ENCODE data around the gene SIM2. TPM values are rescaled to one million over a fixed set of nuclear protein-coding genes. Genes with fewer than 3 reads are reported as not detected.

SIM2 gene
- polyA plus RNA-seq, 4 donors: 1.00 to 28.7 (median 24.4) TPM

- DNase-seq (ENCODE audit: low read depth in 4 of 4, low spot score in 3 of 4): no peak
These were observed 805 bp downstream of the SIM2 start for GRCh38 chr21:36699546-36700294.

DNA sequence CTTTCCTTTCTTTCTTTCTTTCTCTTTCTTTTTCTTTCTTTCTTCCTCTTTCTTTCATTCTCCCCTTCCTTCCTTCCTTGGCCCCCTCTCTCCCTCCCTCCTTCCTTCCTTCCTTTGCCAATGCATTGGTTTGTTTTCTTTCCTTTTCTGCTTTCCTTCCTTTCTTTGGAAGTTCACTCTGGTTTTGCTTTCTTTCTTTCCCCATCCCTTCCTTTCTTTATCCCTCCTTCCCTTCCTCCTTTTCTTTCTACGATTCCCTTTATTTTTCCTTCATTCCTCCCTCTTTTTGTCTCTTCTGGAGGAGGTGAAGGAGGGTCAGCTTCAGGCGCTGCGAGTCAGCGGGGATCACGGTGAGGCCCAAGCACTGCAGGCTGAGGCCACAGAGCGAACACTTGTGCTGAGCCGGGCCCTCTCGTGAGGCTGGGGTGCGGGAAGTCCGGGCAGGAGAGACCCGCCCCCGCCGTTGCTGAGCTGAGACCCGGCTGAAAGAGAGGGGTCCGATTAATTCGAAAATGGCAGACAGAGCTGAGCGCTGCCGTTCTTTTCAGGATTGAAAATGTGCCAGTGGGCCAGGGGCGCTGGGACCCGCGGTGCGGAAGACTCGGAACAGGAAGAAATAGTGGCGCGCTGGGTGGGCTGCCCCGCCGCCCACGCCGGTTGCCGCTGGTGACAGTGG lies 1.5 kb downstream of the SIM2 start:
- DNase-seq (ENCODE audit: low read depth in 4 of 4, low spot score in 3 of 4): no peak

DNA sequence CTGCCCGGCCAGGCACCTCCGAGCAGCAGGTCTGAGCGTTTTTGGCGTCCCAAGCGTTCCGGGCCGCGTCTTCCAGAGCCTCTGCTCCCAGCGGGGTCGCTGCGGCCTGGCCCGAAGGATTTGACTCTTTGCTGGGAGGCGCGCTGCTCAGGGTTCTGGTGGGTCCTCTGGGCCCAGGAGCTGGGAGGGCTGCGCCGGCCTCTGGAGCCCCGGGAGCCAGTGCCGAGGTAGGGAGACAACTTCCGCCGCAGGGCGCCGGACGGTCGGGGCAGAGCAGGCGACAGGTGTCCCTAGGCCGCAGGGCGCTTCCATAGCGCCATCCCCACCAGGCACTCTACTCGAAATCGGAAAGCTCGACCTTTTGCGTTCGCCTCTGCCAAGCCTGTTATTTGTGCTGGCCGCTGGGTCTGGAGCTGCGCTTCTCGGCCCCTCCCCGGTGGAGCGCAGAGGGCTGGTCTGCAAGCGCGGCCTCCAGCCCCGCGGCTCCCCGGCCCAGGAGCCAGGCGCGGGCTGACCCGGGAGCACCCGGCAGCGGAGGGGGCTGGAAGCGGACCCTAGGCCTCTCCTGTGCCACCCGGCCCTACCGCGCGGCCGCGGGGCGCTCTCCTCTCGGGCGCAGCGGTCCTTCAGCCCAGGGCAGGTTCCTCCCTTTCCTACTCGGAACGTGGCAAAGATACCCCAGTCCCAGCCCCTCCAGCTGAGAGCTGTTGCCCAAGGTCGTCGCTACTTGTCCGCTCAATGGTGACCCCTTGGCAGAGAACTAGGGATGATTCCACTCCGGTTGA lies 2.2 kb downstream of the SIM2 start:
- no peak for DNase-seq (ENCODE audit: low read depth in 4 of 4, low spot score in 3 of 4)

DNA sequence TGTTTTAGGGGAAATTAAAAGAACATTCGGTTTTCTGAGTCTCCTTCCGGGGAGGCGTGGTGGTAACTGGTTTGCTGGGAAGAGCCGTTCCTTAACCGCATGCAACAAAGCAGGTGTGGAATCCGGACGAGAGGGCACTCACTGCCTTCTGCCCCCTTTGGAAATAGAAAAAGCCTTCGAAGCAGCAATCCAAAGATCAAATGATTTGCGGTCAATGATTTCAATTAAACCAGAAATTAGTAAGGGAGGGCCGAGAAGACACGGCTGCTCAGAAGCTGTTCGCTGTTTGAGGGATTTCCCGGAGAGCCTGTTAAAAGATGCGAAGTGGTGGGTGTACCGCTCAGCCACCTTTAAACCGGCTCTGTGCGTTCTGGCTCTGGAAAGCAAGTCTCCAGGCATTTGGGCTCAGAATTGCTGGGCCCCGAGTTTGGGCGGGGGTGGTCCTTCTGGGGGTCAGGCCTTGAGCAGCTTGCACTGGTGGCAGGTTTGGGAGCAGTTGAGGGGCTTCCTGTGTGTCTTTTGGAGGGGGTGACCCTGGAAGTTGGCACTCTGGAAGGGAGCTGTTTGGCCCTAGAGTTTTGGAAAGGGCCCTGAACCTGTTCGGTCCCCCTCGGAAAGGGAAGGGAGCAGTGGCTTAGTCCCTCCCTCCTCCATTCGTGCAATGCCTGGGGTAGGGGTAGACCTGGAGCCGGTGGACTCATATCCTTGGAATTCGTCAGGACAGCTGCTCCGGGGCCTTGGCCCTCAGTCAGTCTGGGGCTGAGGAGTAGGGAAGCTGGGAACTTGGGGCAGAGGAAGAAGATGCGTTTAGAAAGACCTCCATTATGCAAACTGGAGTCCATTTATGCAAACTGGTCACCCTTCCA lies 3.1 kb downstream of the SIM2 start:
- no peak for DNase-seq (ENCODE audit: low read depth in 4 of 4, low spot score in 3 of 4)

DNA sequence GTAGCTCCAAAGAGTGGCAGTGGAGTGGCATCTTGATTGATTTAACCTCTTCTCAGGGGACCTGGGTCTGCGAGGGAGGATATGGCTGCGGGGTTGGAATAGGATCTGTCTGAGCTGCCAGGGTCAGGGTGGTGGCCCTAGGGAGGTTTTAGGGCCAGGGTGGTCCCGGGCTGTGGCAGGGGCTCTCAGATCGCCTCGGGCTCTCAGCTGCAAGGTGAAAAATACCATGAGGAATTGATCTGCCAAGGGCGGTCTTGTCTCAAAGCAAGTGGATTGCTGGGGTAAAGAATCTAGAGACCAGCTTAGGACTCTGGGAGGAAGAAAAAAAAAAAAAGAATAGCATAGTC lies 3.7 kb downstream of the SIM2 start:
- no peak for DNase-seq (ENCODE audit: low read depth in 4 of 4, low spot score in 3 of 4)

DNA sequence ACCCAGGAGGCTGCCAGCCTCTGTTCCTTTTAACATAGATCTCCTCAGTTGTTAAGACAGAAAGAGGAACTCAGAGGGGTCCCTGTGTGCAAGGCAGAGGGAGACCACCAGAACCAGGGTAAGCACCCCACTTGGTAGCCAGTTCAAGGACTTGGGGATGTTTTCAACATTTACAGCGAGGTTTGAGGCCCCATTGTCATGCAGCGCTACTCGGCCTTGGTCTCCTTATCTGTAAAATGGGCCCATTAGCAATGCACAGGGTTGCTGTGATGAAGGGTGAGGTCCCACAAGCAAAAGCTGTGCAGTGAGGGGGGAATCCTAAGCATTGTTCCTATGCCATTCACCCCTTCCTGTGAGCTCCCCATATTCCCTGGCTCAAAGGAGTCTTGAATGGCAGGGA lies 4.2 kb downstream of the SIM2 start:
- DNase-seq (ENCODE audit: low read depth in 4 of 4, low spot score in 3 of 4): no peak

GRCh38 chr21:36703626-36704280 lies 4.8 kb downstream of the SIM2 start:
- no peak for DNase-seq (ENCODE audit: low read depth in 4 of 4, low spot score in 3 of 4)

GRCh38 chr21:36704281-36704957 lies 5.5 kb downstream of the SIM2 start:
- no peak for DNase-seq (ENCODE audit: low read depth in 4 of 4, low spot score in 3 of 4)

GRCh38 chr21:36704958-36705678 lies 6.2 kb downstream of the SIM2 start:
- no peak for DNase-seq (ENCODE audit: low read depth in 4 of 4, low spot score in 3 of 4)

GRCh38 chr21:36705679-36706481 lies 7.0 kb downstream of the SIM2 start:
- no peak for DNase-seq (ENCODE audit: low read depth in 4 of 4, low spot score in 3 of 4)

DNA sequence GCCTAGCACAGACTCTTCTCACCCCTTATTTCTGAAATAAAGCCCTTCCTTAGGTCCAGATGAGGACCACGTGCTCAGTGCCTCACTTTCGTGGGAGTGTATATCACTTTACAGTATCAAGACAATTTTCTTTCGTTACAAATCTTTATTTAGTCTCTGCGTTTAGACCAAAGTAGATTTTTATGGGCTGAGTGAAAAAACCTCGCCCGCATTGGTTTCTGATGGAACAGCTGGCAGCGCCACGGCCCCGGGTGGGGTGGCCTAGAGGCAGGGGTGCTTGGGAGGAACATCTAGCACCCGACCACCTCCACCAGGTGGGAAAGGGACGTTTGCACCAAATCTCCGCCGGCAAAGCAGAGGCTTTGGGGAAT lies 7.6 kb downstream of the SIM2 start:
- no peak for DNase-seq (ENCODE audit: low read depth in 4 of 4, low spot score in 3 of 4)

DNA sequence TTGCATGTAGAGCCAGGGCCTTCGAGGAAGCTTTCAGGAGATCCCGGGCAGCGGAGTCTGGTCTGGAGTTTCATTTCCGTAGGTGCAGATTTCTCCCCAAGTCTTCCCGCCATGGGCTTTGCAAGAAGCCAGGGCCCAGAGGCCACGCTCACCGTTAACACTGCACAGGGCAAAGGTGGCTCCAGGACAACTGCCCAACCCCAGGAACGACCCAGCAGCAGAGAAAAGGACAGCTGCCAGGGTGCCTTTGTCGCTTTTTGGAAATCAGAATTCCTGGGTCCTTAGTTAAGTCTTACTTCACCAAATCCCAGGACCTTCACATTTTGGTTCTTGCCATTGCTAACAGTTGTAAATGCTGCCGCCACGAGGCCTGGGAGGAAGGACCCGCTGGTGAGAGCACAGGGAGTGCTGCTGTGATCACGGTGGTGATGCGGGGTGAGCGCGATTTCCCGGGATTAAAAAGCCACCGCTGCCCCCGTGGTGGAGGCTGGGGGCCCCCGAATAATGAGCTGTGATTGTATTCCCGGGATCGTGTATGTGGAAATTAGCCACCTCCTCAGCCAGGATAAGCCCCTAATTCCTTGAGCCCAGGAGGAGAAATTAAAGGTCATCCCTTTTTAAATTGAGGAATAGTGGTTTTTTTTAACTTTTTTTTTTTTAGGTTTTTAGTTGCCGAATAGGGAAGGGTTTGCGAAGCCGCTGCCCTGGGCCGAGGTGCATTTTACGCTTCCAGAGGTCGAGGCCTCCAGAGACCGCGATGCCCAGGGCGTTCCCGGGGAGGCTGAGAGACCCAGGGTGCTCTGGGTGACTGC lies 8.2 kb downstream of the SIM2 start:
- DNase-seq (ENCODE audit: low read depth in 4 of 4, low spot score in 3 of 4): no peak

DNA sequence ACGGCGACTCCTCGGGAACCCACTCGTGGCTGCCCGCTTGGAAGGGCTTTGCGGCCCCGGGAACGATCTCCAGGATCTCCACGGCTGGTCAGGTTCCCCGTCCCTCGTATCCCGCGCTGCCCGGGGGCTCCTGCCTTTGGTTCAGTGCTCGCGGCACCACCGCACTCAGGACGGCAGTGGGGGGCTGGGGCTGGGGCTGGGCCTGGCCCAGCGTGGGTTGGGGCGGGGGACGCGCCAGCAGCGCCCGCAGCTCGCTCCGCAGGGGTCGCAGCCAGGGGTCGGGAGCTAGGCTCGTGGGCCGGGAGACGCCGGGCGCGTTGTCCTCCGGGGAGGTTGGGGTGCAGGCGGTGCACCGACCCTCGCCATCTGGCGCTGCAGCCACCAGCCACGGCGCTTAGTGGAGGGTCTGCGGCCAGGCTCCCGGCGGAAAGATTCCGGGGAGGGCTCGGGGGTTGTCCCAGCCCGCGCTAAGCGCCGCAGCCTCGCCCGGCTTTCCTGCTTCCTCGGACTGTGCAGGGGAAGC lies 8.9 kb downstream of the SIM2 start:
- no peak for DNase-seq (ENCODE audit: low read depth in 4 of 4, low spot score in 3 of 4)

- no peak for DNase-seq (ENCODE audit: low read depth in 4 of 4, low spot score in 3 of 4)
These were observed 9.5 kb downstream of the SIM2 start for GRCh38 chr21:36708286-36709029.

DNA sequence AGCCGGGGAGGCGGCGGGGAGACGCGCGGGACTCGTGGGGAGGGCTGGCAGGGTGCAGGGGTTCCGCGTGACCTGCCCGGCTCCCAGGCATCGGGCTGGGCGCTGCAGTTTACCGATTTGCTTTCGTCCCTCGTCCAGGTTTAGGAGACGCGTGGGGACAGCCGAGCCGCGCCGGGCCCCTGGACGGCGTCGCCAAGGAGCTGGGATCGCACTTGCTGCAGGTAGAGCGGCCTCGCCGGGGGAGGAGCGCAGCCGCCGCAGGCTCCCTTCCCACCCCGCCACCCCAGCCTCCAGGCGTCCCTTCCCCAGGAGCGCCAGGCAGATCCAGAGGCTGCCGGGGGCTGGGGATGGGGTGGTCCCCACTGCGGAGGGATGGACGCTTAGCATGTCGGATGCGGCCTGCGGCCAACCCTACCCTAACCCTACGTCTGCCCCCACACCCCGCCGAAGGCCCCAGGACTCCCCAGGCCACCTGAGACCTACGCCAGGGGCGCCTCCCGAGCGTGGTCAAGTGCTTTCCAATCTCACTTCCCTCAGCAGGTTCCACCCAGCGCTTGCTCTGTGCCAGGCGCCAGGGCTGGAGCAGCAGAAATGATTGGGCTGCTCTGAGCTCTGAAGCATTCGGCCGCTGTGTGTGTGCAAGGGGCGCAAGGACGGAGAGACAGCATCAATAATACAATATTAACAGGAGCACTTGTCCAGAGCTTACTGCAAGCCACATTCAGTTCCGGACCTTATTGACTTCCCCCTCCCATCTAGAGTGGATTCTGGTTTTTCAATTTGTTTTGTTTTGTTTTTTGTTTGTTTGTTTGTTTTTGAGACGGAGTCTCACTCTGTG lies 10.3 kb downstream of the SIM2 start:
- DNase-seq (ENCODE audit: low read depth in 4 of 4, low spot score in 3 of 4): no peak

Data from left renal pelvis (tissue), 4 donors.